H9 (cell line): ENCODE measurements around the gene REXO2. TPM values are rescaled to one million over a fixed set of nuclear protein-coding genes. Genes with fewer than 3 reads are reported as not detected.
A peak's percentile ranks its signal among the peaks of the same experiment; 100 is the strongest.

Experiments
- DNase-seq: peaks from one replicate; pipeline ENCODE4 v3.0.0-alpha.2; 2017
- H2AFZ ChIP-seq: one replicate; pipeline ENCODE4 v1.6.1; 2013; ENCODE audit warnings: mild to moderate bottlenecking, low read length, control low read depth, moderate library complexity
- H2AK5ac ChIP-seq: 2 replicates; pipeline ENCODE4 v1.6.1; 2013; ENCODE audit warnings: low read length, control low read depth, mixed read lengths; ENCODE audit not compliant: insufficient read length
- H2BK120ac ChIP-seq: one replicate; pipeline ENCODE4 v1.6.1; 2013; ENCODE audit warnings: low read depth, mild to moderate bottlenecking, low read length, control low read depth, inconsistent platforms; ENCODE audit not compliant: poor library complexity, severe bottlenecking
- H2BK12ac ChIP-seq: 2 replicates; pipeline ENCODE4 v1.6.1; 2013; ENCODE audit warnings: low read length, control low read depth, mixed read lengths, low read depth; ENCODE audit not compliant: insufficient read length
- H2BK15ac ChIP-seq: 2 replicates; pipeline ENCODE4 v1.6.1; 2013; ENCODE audit warnings: low read depth, low read length, control low read depth
- H2BK20ac ChIP-seq: one replicate; pipeline ENCODE4 v1.6.1; 2013; ENCODE audit warnings: low read depth, mild to moderate bottlenecking, low read length, control low read depth, inconsistent platforms; ENCODE audit not compliant: poor library complexity, severe bottlenecking
- H2BK5ac ChIP-seq: 2 replicates; pipeline ENCODE4 v1.6.1; 2013; ENCODE audit warnings: low read length, control low read depth, mixed read lengths; ENCODE audit not compliant: insufficient read length
- H3K14ac ChIP-seq: 2 replicates; pipeline ENCODE4 v1.6.1; 2013; ENCODE audit warnings: low read length, control low read depth; ENCODE audit not compliant: insufficient read depth
- H3K18ac ChIP-seq: 2 replicates; pipeline ENCODE4 v1.6.1; 2013; ENCODE audit warnings: low read depth, mild to moderate bottlenecking, mixed read lengths, low read length, control low read depth; ENCODE audit not compliant: insufficient read length
- H3K23ac ChIP-seq: 2 replicates; pipeline ENCODE4 v1.6.1; 2013; ENCODE audit warnings: low read length, control low read depth, mixed read lengths, low read depth; ENCODE audit not compliant: insufficient read length
- H3K23me2 ChIP-seq: 2 replicates; pipeline ENCODE4 v1.6.1; 2013; ENCODE audit warnings: low read depth, mild to moderate bottlenecking, mixed read lengths, low read length, control low read depth; ENCODE audit not compliant: insufficient read length, poor library complexity, severe bottlenecking
- H3K27ac ChIP-seq: 2 replicates; pipeline ENCODE4 v1.5.1; 2013; ENCODE audit warnings: low read length, control low read depth, mixed read lengths, low read depth; ENCODE audit not compliant: insufficient read length
- H3K27me3 ChIP-seq: 2 replicates; pipeline ENCODE4 v1.6.1; 2013; ENCODE audit warnings: low read length, control low read depth, inconsistent platforms; ENCODE audit not compliant: insufficient read depth
- H3K4ac ChIP-seq: 2 replicates; pipeline ENCODE4 v1.6.1; 2013; ENCODE audit warnings: low read depth, mild to moderate bottlenecking, control low read depth, inconsistent platforms, low read length, moderate library complexity
- H3K4me1 ChIP-seq: 2 replicates; pipeline ENCODE4 v1.6.1; 2013; ENCODE audit warnings: low read length, control low read depth, inconsistent platforms; ENCODE audit not compliant: insufficient read depth
- H3K4me2 ChIP-seq: 2 replicates; pipeline ENCODE4 v1.6.1; 2013; ENCODE audit warnings: low read length, control low read depth, mixed read lengths; ENCODE audit not compliant: insufficient read length, insufficient read depth
- H3K56ac ChIP-seq: 2 replicates; pipeline ENCODE4 v1.6.1; 2013; ENCODE audit warnings: low read depth, mild to moderate bottlenecking, mixed read lengths, low read length, control low read depth; ENCODE audit not compliant: insufficient read length
- H3K79me1 ChIP-seq: 2 replicates; pipeline ENCODE4 v1.6.1; 2013; ENCODE audit warnings: low read depth, mild to moderate bottlenecking, moderate library complexity, low read length, control low read depth, inconsistent platforms; ENCODE audit not compliant: insufficient read depth, poor library complexity, severe bottlenecking
- H3K79me2 ChIP-seq: 2 replicates; pipeline ENCODE4 v1.6.1; 2013; ENCODE audit warnings: low read length, control low read depth, inconsistent platforms; ENCODE audit not compliant: insufficient read depth
- H3K9ac ChIP-seq: 2 replicates; pipeline ENCODE4 v1.6.1; 2013; ENCODE audit warnings: low read length, control low read depth, mixed read lengths; ENCODE audit not compliant: insufficient read length; ENCODE audit errors: extremely low read depth
- H3K9me3 ChIP-seq: one replicate; pipeline ENCODE4 v1.6.1; 2013; ENCODE audit warnings: low read depth, low read length, inconsistent platforms; ENCODE audit not compliant: control insufficient read depth
- H3T11ph ChIP-seq: one replicate; pipeline ENCODE4 v1.6.1; 2013; ENCODE audit warnings: mild to moderate bottlenecking, low read length, control low read depth, inconsistent platforms
- H4K20me1 ChIP-seq: one replicate; pipeline ENCODE4 v1.6.1; 2013; ENCODE audit not compliant: control insufficient read depth, insufficient read length, insufficient read depth
- H4K5ac ChIP-seq: 2 replicates; pipeline ENCODE4 v1.6.1; 2013; ENCODE audit warnings: low read depth, mild to moderate bottlenecking, mixed read lengths, low read length, control low read depth; ENCODE audit not compliant: insufficient read length
- H4K8ac ChIP-seq: replicated peaks from 2 replicates; pipeline ENCODE4 v1.6.1; 2013; ENCODE audit warnings: low read length, control low read depth, mixed read lengths, low read depth; ENCODE audit not compliant: insufficient read length
- H4K91ac ChIP-seq: 2 replicates; pipeline ENCODE4 v1.6.1; 2013; ENCODE audit warnings: low read depth, mild to moderate bottlenecking, moderate library complexity, mixed read lengths, low read length, control low read depth; ENCODE audit not compliant: insufficient read length
- H3K27ac Mint-ChIP-seq, 3 experiments: 2 replicates in 2 of 3; 3 replicates in 1 of 3; pipeline ENCODE4 v1.8.0; 2020 to 2021; ENCODE audit warnings: mixed read lengths in 3 of 3, mild to moderate bottlenecking in 1 of 3, moderate library complexity in 1 of 3
- H3K27me3 Mint-ChIP-seq: 2 replicates; pipeline ENCODE4 v1.8.0; 2021; ENCODE audit warnings: low read depth, mild to moderate bottlenecking, moderate library complexity, mixed read lengths
- H3K36me3 Mint-ChIP-seq, 3 experiments: 2 replicates in 2 of 3; 3 replicates in 1 of 3; pipeline ENCODE4 v1.8.0; 2020 to 2021; ENCODE audit warnings: low read depth in 3 of 3, mixed read lengths in 3 of 3; ENCODE audit not compliant: insufficient read depth in 1 of 3
- H3K4me1 Mint-ChIP-seq, 2 experiments: 2 replicates each; pipeline ENCODE4 v1.8.0; 2020; ENCODE audit warnings: mixed read lengths in 2 of 2
- H3K4me3 Mint-ChIP-seq, 2 experiments: 2 replicates in 1 of 2; 3 replicates in 1 of 2; pipeline ENCODE4 v1.8.0; 2020 to 2021; ENCODE audit warnings: mild to moderate bottlenecking in 2 of 2, mixed read lengths in 2 of 2, moderate library complexity in 1 of 2
- H3K9me3 Mint-ChIP-seq, 2 experiments: 2 replicates in 1 of 2; 3 replicates in 1 of 2; pipeline ENCODE4 v1.8.0; 2020; ENCODE audit warnings: mild to moderate bottlenecking in 2 of 2, mixed read lengths in 2 of 2, moderate library complexity in 1 of 2
- CTCF ChIP-seq: fragments of 200-600 bp; sonication (generic); conservative IDR thresholded peaks from 3 replicates; pipeline ENCODE4 v1.8.0; 2021; ENCODE audit warnings: antibody characterized with exemption, mild to moderate bottlenecking
- WGBS: extraction: QIAGEN DNeasy Blood & Tissue Kit; methylation state at CpG from one replicate; pipeline ENCODE4 v1.1.7; 2013; ENCODE audit warnings: missing lambda C conversion rate, low lambda C conversion rate, mixed read lengths; ENCODE audit not compliant: insufficient read length; ENCODE audit errors: extremely low coverage; 5-methylcytosine and 5-hydroxymethylcytosine counted together
- total RNA-seq: library from RNA; stranded (reverse); gene quantifications from 2 replicates; pipeline ENCODE4 v1.2.1, GENCODE V29; 2021

REXO2 gene
- total RNA-seq, 1 experiment from 2014 or later = 92.8 TPM

- no peak overlapping the region for H2BK12ac ChIP-seq
- no peak overlapping the region for H2BK120ac ChIP-seq
- no peak overlapping the region for H2BK5ac ChIP-seq
- TF ChIP-seq CTCF = no peak
- no peaks in the 10 kb centered on the region; the same call in 1 of the 2 replicates for H3K4me1 ChIP-seq
- Mint-ChIP-seq H3K36me3 (peaks cover 0 to 4% (median 0%) of the 10 kb centered on the region in 3 experiments; a peak in 1 of 7 replicates), H3K27ac (peak overlapping the region in 1 of 3 experiments; percentile 23; a peak in 1 of 7 replicates), H3K4me3 (no peak overlapping the region), H3K4me1 (peaks cover 10 to 13% of the 10 kb centered on the region in 2 experiments; a peak in 3 of 4 replicates), H3K27me3 (no peaks in the 10 kb centered on the region), H3K9me3 (peaks cover 0 to 3% of the 10 kb centered on the region in 2 experiments; a peak in 3 of 5 replicates)
- no peaks in the 10 kb centered on the region for H3K9me3 ChIP-seq
- no peak overlapping the region for H4K91ac ChIP-seq
- H3K79me1 ChIP-seq = no peaks in the 10 kb centered on the region
- H3K14ac ChIP-seq = no peak overlapping the region
- no peak overlapping the region for H3K23ac ChIP-seq
- no peaks in the 10 kb centered on the region for H3K27me3 ChIP-seq
- H3T11ph ChIP-seq = no peak overlapping the region
- H3K9ac ChIP-seq = no peak overlapping the region
- no peak overlapping the region for H4K5ac ChIP-seq
- no peak overlapping the region for H3K18ac ChIP-seq
- no peak for DNase-seq
- H3K27ac ChIP-seq = no peak overlapping the region
- H4K8ac ChIP-seq = no peak overlapping the region
- no peak overlapping the region for H2AK5ac ChIP-seq
- no peak overlapping the region for H3K4ac ChIP-seq
- H3K56ac ChIP-seq = no peak overlapping the region
- H3K23me2 ChIP-seq = no peaks in the 10 kb centered on the region
- no peak overlapping the region for H2AFZ ChIP-seq
- H4K20me1 ChIP-seq = no peaks in the 10 kb centered on the region
- H3K4me2 ChIP-seq = no peak overlapping the region
- H2BK15ac ChIP-seq = no peak overlapping the region
- no peak overlapping the region for H2BK20ac ChIP-seq
- WGBS = no CpG with 5 or more reads among the region's 4 CpGs
- H3K79me2 ChIP-seq = no peaks in the 10 kb centered on the region
These were observed 13.0 kb upstream of the REXO2 start for GRCh38 chr11:114426280-114426679.
